ENCODE data around the gene CENPW.

- TF ChIP-seq CTCF (conservative IDR thresholded peaks at IDR 0.05; ENCODE audit: low read length) (no peak), EZH2phosphoT487 (IDR thresholded peaks at IDR 0.05; ENCODE audit: borderline replicate concordance, low read depth, low read length) (no peak)
Observed at GRCh38 chr6:126388104-126388598, 48.2 kb downstream of the CENPW start.

Measured in OCI-LY7 (cell line).